ENCODE results near the gene MAMDC2.
"Not testable (repeated sequence)": the region's sequence is repeated elsewhere in the genome, so short reads cannot be mapped to it uniquely, and the experiment has no call there.

MAMDC2 gene

DNA sequence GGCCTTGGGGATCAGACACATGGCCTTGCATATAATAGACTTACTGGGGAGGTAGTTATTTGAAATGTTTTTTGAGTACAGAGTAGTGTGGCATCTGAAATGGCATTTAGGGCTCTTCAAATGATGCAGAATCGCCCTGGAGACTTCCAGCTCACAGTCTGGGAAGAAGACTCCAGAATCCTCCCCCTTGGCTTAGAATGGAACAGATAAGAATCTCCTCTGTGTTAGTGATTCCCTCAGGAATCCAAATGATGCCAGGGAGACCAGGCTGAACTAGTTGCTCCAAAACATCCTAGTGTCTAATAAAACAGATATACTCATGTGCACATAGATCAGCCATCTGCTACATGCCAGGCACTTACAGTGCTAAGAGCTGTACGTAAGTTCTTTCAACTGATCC is 176.6 kb downstream of the MAMDC2 start:
- no peak for FAIRE-seq

DNA sequence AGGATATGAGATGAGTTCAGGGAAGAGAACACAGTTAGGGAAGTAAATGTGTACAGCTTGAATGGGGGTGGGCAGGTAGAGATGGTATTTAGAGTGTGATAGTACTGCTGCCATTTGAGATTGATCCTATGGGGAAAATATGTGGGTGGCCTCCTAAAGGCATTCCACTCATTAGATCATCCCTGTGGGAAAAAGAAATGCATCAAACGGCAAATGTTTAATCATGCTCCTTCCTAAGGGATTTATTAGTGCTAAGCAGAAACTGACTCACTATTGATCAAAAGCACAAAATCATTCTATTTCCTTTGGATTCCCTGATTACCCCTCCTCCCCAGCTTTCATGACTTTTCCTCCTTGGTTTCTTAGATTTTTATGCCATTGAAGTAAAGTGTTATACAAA is 178.7 kb downstream of the MAMDC2 start:
- FAIRE-seq: no peak

DNA sequence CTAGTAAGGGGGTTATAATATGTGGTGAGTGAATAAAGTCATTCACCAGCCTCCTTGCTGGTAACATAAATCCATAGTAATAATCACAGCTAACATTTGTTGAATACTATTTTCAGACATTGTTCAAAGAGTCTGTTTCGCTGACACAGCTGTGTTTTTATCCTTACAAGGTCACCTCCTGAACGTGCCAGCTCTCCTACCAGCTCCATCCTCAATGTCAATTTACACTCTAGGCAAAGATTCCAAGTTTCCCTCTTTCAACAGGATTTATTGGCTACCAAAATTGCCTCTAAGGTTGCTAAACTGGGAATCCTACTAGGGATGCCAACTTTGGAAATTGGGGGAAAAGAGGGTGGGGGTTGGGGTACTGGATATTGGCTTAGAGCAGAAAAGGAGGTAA is 184.5 kb downstream of the MAMDC2 start:
- FAIRE-seq: no peak

DNA sequence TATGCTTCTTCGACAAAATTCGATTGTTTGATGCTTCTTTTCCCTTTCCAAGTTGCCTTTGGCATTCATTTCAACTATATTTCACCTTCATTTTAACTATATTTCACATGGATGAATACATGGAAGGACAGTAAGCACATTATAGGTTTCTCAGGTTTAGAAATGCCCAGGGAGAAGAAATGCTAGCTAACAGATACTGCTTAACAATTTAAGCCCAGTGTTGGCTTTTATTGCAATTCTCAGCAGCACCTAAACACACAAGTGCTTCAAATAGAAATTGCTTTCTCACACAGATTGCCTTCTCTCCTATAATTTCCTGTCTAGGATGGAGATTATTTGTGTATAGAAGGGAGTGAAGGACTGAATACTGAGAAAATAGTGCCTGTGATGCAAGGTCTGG is 185.0 kb downstream of the MAMDC2 start:
- FAIRE-seq: no peak

DNA sequence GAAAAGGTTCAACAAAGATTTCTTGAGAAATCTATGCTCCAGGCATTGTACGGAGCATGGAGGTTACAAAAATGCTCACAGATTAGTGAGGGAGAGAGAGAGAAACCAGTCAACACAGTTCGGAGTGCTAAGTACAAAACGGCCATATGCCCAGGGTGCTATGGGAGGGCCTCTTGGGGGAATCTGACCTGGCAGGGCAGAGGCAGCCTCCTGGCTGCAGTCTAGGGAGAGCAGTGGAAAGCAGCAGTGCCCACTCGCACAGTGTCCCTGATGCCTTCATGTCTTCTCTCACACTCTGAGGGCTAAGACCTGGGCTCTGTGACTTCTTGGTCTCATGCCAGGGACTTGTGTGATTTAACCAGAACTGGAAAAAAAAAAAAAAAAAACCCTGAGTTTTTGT is 185.4 kb downstream of the MAMDC2 start:
- FAIRE-seq: no peak

DNA sequence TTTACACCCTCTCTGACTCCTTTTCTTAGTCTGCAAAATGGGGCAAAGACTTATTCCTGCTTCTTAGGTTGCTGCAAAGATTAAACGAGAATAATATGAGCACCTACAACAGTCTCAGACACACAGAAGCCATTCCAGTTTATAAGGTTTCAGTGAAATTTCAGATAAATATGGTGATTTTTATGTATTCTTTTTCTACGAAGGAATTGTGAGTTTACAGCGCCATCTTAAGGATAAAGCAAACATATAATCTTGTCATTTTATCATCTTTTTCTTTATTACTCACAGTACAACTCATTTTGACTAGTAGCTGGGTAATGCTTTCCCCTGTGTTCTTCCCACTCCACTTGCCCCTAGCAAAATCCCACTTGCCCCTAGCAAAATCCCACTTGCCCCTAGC is 185.9 kb downstream of the MAMDC2 start:
- FAIRE-seq: no peak

DNA sequence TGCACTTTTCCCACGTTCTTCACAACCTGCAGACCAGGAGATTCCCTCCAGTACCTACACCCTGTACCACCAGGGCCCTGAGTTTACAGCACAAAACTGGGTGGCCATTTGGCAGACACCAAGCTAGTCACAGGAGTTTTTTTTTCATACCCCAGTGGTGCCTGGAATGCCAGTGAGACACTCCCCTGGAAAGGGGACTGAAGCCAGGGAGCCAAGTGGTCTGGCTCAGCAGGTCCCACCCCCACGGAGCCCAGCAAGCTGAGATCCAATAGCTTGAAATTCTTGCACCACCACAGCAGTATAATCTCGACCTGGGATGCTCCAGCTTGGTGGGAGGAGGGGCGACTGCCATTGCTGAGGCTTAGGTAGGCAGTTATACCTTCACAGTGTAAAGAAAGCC is 188.8 kb downstream of the MAMDC2 start:
- FAIRE-seq: no peak

DNA sequence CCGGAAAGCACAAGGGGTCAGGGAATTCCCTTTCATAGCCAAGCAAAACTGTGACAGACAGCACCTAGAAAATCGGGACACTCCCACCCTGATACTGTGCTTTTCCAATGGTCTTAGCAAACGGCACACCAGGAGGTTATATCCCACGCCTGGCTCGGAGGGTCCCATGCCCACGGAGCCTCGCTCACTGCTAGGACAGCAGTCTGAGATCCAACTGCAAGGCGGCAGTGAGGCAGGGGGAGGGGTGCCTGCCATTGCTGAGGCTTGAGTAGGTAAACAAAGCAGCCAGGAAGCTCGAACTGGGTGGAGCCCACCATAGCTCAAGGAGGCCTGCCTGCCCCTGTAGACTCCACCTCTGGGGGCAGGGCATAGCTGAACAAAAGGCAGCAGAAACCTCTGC is 190.6 kb downstream of the MAMDC2 start:
- not testable (repeated sequence) for FAIRE-seq

DNA sequence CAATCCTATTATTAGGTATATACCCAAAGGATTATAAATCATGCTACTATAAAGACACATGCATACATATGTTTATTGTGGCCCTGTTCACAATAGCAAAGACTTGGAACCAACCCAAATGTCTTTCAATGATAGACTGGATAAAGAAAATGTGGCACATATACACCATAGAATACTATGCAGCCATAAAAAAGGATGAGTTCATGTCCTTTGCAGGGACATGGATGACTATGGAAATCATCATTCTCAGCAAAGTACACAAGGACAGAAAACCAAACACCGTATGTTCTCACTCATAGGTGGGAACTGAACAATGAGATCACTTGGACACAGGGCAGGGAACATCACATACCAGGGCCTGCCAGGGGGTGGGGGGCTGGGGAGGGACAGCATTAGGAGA is 202.3 kb downstream of the MAMDC2 start:
- FAIRE-seq: not testable (repeated sequence)

DNA sequence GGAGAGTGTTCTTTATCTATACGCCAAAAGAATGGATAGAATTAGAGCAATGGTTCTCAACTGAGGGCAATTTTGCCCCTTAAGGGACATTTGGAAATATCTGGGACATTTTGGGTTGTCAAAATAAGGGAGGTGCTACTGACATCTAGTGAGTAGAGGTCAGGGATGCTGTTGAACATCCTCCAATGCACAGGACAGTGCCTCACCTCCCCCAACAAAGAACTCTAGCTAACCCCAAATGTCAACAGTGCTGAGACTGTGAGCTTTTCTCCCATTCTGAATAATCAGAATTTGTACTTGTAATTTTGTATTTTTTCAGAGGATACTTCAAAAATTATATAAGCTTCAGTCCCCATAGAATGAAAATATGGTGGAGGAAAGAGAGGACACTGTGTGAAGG is 206.6 kb downstream of the MAMDC2 start:
- no peak for FAIRE-seq

DNA sequence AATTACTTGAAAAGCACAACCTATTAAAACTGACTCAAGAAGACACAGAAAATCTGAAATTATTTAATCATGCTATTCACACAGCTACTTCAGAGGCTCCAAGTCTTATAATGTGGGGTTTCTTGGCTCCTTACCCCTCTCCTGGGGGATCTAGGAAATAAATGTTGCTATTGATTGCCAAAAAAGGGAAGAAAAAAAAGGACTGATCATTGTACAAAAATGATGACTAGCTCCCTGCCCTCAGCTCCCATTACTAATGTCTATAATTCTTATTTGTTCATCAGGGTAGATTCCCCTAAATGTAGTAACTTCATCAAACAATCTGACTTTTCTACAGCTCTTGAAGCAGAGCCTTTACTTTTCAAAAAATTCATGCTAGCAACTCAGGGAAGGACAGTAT is 211.8 kb downstream of the MAMDC2 start:
- FAIRE-seq: no peak

DNA sequence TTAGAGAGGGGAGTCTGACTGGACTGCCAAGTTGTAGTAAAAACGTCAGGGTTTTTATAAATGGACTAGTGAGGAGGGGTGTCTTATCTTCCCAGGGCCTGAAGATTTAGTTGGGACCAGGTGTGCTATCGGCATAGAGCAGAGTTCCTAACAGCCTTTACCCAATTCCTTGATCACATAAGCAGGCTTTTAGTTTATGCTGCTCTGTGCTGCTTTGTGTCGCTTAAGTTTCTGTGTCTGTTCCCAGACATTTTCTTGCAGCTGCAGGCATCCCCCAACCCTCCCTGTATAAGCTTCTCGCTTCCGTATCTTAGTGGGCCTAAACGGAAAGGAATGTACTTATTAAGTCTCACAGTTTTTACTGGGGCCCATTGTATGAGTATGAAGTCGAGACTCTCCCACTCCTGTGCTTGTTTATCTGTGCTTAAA is 212.5 kb downstream of the MAMDC2 start:
- FAIRE-seq: no peak

DNA sequence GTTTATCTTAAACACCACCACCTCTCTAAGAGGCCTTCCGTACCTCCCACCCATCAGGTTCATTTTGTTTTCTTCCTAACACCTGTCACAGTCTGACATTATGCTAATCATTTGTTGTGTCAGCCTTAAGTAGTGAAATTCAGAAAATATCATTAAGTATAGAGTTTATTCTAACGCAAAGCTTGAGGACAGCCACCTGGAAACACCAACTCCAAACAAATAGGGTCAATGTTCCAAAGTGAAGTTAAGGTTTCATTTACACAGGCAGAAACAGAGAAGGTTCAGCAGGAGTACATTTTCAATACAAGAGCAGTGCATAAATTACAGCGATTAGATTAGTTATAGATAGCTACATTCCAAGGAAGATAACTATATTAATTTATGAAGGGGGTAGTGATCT is 213.9 kb downstream of the MAMDC2 start:
- FAIRE-seq: no peak

DNA sequence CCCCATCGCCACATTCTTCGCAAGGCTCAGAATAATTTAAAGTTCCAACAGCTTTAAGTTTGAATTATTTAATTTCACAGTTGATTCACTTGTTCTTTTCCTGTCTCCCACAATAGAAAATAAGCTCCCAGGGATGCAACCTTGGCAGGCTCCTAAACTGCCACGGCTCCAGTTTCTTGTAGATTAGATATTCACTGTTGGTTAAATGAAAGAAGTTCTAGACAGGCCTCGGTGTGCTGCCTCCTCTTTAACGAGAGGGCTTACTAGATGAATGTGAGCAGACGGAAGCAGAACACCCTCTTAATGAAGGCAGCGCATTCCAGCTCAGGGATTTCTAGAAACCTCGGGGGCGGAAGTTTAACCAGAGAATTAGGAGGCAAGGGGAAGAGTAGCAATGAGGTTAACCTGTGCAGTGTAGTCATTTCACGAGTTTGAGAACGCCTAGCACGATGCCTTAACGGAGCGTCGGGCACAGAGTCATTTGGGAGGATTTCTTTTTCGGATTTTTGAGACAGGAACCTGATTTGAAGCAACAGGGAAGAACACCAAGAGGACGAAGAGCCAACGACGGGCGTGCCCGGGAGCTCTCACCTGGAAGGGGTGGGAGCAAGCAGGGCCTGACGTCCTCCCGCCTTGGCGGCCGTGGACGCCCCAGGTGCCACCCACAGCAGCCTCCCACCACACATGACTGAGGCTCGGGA is 214.5 kb downstream of the MAMDC2 start:
- FAIRE-seq: no peak

DNA sequence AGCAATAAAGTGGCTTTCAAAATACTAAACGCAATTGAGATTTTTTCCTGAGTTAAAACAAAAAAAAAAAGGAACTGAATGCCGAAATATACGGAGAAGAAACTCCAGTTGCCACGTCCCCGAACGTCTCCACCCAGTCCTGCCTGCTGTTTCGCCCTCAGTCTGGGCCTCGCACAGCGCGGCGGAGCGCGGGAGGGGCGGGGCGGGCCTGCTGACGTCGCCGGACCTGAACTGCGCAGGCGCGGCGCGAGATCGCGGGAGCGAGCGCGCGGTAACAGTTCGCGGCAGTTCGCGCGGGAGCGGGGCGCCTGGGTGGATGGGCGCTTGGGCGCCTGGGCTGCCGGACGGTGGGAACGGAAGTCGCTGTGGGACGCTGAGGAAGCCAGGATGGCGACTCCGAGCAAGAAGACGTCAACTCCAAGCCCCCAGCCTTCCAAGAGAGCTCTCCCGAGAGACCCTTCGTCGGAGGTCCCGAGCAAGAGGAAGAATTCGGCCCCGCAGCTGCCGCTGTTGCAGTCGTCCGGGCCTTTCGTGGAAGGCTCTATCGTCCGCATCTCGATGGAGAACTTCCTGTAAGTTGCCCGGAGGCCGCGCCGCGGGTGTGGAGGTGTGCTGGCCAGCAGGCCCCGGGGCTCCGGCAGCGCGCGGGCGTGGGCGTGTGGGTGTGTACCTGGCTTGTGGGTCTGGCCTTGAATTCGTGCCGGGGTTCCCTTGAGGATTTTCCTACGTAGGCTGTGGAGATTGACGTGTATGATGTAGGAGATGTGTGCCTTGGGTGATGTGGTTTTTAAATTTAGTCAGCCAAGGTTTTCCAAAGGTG is 215.3 kb downstream of the MAMDC2 start, which contains the start of gene SMC5:
Gene SMC5 (plus strand): TSS at position 287 of the 820 bp plus-strand sequence. CDS start 101 bp downstream, at position 388.
- FAIRE-seq: no peak

DNA sequence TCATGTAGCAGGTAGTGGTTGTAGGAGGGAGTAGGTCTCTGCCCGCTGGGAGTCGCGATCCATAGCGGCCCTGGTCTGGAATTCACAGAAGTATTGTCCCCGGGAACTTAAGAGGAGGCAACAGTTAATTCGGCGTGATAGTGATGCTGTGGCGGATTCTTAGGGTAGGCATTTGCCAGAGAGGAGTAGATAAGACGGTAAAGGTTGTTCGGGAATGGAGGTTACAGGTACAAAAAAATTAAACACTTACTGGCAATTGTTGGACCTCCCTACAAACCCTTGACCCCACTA is 215.8 kb downstream of the MAMDC2 start:
- FAIRE-seq: no peak

DNA sequence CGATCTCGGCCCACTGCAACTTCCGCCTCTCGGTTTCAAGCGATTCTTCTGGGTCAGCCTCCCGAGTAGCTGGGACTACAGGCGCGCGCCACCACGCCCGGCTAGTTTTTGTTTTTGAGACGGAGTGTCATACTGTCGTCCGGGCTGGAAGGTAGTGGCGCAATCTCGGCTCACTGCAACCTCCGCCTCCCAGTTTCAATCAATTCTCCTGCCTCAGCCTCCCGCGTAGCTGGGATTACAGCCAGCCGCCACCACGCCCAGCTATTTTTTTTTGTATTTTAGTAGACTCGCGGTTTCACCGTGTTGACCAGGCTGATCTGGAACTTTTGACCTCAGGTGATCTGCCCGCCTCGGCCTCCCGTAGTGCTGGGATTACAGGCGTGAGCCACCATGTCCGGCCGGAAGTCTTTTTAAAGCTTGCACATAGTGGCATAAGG is 216.4 kb downstream of the MAMDC2 start:
- FAIRE-seq: no peak

DNA sequence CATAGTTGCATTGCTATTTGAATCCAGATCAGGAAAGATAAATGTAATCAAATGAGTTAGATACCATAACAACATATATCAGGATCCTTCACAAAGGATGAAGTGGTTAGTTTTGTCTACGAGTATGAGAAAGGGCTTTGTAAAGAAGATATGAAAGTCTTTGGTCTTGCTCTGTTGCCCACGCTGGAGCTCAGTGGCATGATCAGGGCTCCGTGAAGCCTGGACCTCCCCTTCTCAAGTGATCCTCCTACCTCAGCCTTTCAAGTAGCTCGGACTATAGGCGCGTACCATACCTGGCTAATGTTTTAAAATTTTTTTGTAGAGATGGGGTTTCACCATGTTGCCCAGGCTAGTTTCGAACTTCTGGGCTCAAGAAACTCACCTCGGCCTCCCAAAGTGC is 217.0 kb downstream of the MAMDC2 start:
- no peak for FAIRE-seq

DNA sequence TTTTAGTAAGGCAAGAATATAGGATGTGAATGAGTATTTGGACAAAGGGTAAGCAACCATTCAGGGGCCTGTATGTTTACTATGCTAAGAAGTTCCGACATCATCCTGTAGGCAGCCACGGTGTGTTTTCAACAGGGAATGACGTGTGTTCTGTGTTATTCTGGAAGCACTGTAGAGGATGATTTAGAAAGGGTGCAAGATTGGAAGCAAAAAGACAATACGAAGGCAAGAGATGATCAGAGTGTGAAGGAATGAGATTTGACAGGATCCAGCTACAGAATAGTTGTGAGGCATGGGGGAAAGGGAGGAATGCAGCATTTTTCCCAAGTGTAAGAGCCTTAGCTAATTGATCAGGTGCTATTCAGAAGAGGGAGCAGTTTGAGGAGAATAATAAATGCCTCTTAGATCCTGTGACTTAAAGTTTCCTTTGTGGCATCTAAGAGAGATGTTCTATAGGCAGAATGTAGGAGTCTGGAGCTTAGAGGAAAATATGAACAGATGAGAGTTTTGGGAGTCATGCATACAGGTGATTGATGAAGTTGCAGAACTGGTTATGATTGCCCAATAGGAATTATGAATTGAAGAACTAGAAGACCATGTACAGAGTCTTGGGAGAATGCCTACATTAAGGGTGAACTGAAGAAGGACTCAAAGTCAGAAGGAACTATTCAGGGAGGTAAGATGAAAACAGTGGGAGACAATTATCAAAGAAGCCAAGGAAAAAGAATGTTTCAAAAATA is 217.7 kb downstream of the MAMDC2 start:
- FAIRE-seq: no peak

DNA sequence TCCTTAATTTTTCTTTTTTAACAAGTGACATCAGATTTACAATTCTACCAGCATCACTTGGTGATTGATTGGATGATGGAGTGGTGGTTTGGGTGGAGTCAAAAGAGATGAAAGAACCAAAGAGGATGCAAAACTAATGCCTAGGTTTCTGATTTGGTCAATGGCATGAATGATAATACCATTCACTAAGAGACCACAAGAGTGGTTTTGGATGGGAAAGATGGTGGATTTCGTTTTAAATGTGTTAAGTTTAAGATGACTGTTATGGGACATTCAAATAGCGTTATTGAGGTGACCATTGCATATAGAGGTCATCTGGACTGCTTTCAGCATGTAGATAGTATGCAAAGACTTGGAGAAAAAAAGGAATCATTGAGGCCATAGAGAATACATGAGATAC is 218.7 kb downstream of the MAMDC2 start:
- FAIRE-seq: no peak

DNA sequence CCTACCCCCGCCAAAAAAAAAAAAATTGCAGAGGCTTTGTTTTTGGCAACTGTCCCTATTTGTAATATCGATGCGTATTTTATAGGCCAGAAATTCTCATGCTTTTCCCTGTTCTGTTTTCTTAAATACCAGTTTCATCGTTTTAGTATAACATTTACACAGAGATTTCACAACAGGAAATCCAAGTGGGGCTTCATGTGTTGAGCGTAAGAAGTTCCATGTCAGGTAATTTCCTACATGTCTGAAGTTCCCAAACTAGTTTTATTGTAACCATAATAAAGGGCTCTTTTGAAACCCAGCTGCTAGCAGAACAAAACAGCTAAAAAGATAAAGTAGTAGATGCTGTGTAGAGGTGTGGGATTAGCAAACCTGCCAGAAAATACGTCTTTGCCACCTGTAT is 219.3 kb downstream of the MAMDC2 start:
- FAIRE-seq: no peak

DNA sequence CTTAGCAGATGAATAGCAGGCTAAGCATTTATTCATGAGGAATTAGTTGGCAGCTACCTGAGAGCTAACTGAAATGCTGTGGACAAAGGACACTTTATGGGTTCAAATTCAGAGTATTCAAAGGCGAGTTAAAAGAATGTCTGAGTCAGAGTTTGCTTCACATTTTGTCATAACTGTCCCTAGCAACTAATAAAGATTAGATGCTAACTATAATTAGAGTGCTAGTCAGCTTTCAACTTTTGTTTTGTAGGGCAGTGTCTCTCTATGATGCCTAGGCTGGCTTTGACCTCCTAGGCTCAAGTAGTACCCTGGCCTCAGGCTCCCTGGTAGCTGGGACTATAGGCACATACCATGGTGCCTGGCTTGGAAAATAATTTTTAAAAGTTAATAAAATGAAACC is 219.8 kb downstream of the MAMDC2 start:
- no peak for FAIRE-seq

Measured in colon (tissue), 2 donors.